HepG2 (cell line): ENCODE data around the gene HELB.

Experiments used
- CAMTA2 ChIP-seq: sonication (generic); formaldehyde crosslinking; IDR thresholded peaks from 2 replicates; pipeline ENCODE4 v1.4.0; 2020; ENCODE audit warnings: mild to moderate bottlenecking, missing genetic modification reagents, borderline replicate concordance
- CREM ChIP-seq, 2 experiments: sonication (generic) in 1 of 2; formaldehyde crosslinking in 1 of 2; IDR thresholded peaks; 2 replicates each; pipeline versions ENCODE4 v1.4.0 to v1.6.1; 2016 to 2020; ENCODE audit warnings: antibody characterized with exemption in 1 of 2, mild to moderate bottlenecking in 1 of 2, missing genetic modification reagents in 1 of 2
- CTCF ChIP-seq: sonication (generic); formaldehyde crosslinking; IDR thresholded peaks from 2 replicates; pipeline ENCODE4 v1.5.0; 2020; ENCODE audit warnings: mild to moderate bottlenecking, missing genetic modification reagents, moderate library complexity
- JUN ChIP-seq: sonication (generic); formaldehyde crosslinking; IDR thresholded peaks from 2 replicates; pipeline ENCODE4 v1.4.0; 2020; ENCODE audit warnings: mild to moderate bottlenecking, missing genetic modification reagents
- MYNN ChIP-seq: sonication (generic); formaldehyde crosslinking; IDR thresholded peaks from 2 replicates; pipeline ENCODE4 v1.4.0; 2020; ENCODE audit warnings: mild to moderate bottlenecking, low read depth, missing genetic modification reagents
- NFE2L1 ChIP-seq: sonication (generic); formaldehyde crosslinking; IDR thresholded peaks from 2 replicates; pipeline ENCODE4 v1.4.0; 2020; ENCODE audit warnings: missing genetic modification reagents, mild to moderate bottlenecking, borderline replicate concordance
- NR0B2 ChIP-seq: sonication (generic); formaldehyde crosslinking; IDR thresholded peaks from 2 replicates; pipeline ENCODE4 v1.4.0; 2020; ENCODE audit warnings: mild to moderate bottlenecking, missing genetic modification reagents
- POLR2A ChIP-seq, 2 experiments: IDR thresholded peaks; 2 replicates each; pipeline ENCODE4 v1.6.1; 2011; ENCODE audit warnings: low read depth in 2 of 2, low read length in 2 of 2, mild to moderate bottlenecking in 1 of 2, moderate library complexity in 1 of 2; ENCODE audit not compliant: insufficient read depth in 1 of 2
- ZBTB26 ChIP-seq: IDR thresholded peaks from 2 replicates; pipeline ENCODE4 v1.6.1; 2016; ENCODE audit warnings: missing compliant biosample characterization, missing genetic modification reagents, borderline replicate concordance
- ZBTB38 ChIP-seq: sonication (generic); formaldehyde crosslinking; IDR thresholded peaks from 2 replicates; pipeline ENCODE4 v1.5.1; 2020; ENCODE audit warnings: mild to moderate bottlenecking, missing genetic modification reagents
- ZNF552 ChIP-seq: sonication (generic); formaldehyde crosslinking; IDR thresholded peaks from 2 replicates; pipeline ENCODE4 v1.9.0; 2022; ENCODE audit warnings: missing genetic modification reagents, mild to moderate bottlenecking, borderline replicate concordance
- ZNF609 ChIP-seq: sonication (generic); formaldehyde crosslinking; IDR thresholded peaks from 2 replicates; pipeline ENCODE4 v1.4.0; 2020; ENCODE audit warnings: mild to moderate bottlenecking, missing genetic modification reagents, borderline replicate concordance
- ZNF614 ChIP-seq: IDR thresholded peaks from 2 replicates; pipeline ENCODE4 v1.6.1; 2018; ENCODE audit warnings: missing biosample characterization, missing genetic modification reagents, inconsistent platforms, borderline replicate concordance

GRCh38 chr12:66320996-66321395 is 18.7 kb downstream of the HELB start:
- no peak for TF ChIP-seq NR0B2 (CRISPR knock-in tag)
- no peak for TF ChIP-seq POLR2A (IDR thresholded peaks at IDR 0.05; ENCODE audit: insufficient read depth in 1 of 2, low read depth in 2 of 2, low read length in 2 of 2)
- no peak for TF ChIP-seq CREM (IDR thresholded peaks at IDR 0.05)
- TF ChIP-seq CREM (CRISPR knock-in tag; IDR thresholded peaks at IDR 0.05), result no peak
- no peak for TF ChIP-seq ZNF609
- no peak for TF ChIP-seq ZNF552 (CRISPR knock-in tag)
- TF ChIP-seq ZBTB38, result no peak
- TF ChIP-seq CTCF (CRISPR knock-in tag), result no peak
- no peak for TF ChIP-seq ZBTB26 (CRISPR knock-in tag)
- no peak for TF ChIP-seq JUN (CRISPR knock-in tag)
- no peak for TF ChIP-seq MYNN (CRISPR knock-in tag)
- no peak for TF ChIP-seq NFE2L1 (CRISPR knock-in tag)
- no peak for TF ChIP-seq CAMTA2 (CRISPR knock-in tag)
- no peak for TF ChIP-seq ZNF614 (CRISPR knock-in tag)
